ENCODE measurements around the gene IL34.
"Not testable (repeated sequence)": the region's sequence is repeated elsewhere in the genome, so short reads cannot be mapped to it uniquely, and the experiment has no call there.

The IL34 gene

GRCh38 chr16:70659546-70659945, 13.2 kb downstream of the IL34 start:
- H3K27ac Mint-ChIP-seq, result no peak overlapping the region
- H3K27me3 Mint-ChIP-seq (ENCODE audit: low read depth), result no peaks in the 10 kb centered on the region
- H3K4me1 Mint-ChIP-seq (ENCODE audit: low read depth), result peaks cover 2% of the 10 kb centered on the region
- no peaks in the 10 kb centered on the region for H3K9me3 Mint-ChIP-seq
- no peaks in the 10 kb centered on the region for H3K36me3 Mint-ChIP-seq (ENCODE audit: low read depth)
- H3K4me3 Mint-ChIP-seq, result no peak overlapping the region

GRCh38 chr16:70659953-70660671, 13.8 kb downstream of the IL34 start:
- Mint-ChIP-seq H3K4me1 (ENCODE audit: low read depth) (peaks cover 2% of the 10 kb centered on the region), H3K27ac (no peak overlapping the region), H3K27me3 (ENCODE audit: low read depth) (no peaks in the 10 kb centered on the region), H3K36me3 (ENCODE audit: low read depth) (no peaks in the 10 kb centered on the region), H3K4me3 (no peak overlapping the region), H3K9me3 (no peaks in the 10 kb centered on the region)

- H3K27me3 Mint-ChIP-seq (ENCODE audit: low read depth), result no peaks in the 10 kb centered on the region
- no peaks in the 10 kb centered on the region for H3K36me3 Mint-ChIP-seq (ENCODE audit: low read depth)
- H3K27ac Mint-ChIP-seq, result no peak overlapping the region
- H3K9me3 Mint-ChIP-seq, result no peaks in the 10 kb centered on the region
- no peak overlapping the region for H3K4me3 Mint-ChIP-seq
- H3K4me1 Mint-ChIP-seq (ENCODE audit: low read depth), result peaks cover 2% of the 10 kb centered on the region
These were observed 14.5 kb downstream of the IL34 start for GRCh38 chr16:70660672-70661350.

- no peaks in the 10 kb centered on the region for H3K36me3 Mint-ChIP-seq (ENCODE audit: low read depth)
- no peak overlapping the region for H3K4me3 Mint-ChIP-seq
- H3K27ac Mint-ChIP-seq, result no peak overlapping the region
- H3K27me3 Mint-ChIP-seq (ENCODE audit: low read depth), result no peaks in the 10 kb centered on the region
- H3K4me1 Mint-ChIP-seq (ENCODE audit: low read depth), result peaks cover 2% of the 10 kb centered on the region
- H3K9me3 Mint-ChIP-seq, result no peaks in the 10 kb centered on the region
These were observed 15.2 kb downstream of the IL34 start for GRCh38 chr16:70661534-70661917.

- Mint-ChIP-seq H3K9me3 (no peaks in the 10 kb centered on the region), H3K36me3 (ENCODE audit: low read depth) (no peaks in the 10 kb centered on the region), H3K4me1 (ENCODE audit: low read depth) (peaks cover 2% of the 10 kb centered on the region), H3K27me3 (ENCODE audit: low read depth) (no peaks in the 10 kb centered on the region), H3K4me3 (no peak overlapping the region), H3K27ac (no peak overlapping the region)
These were observed 15.7 kb downstream of the IL34 start for GRCh38 chr16:70661918-70662641.

GRCh38 chr16:70662991-70663523, 16.7 kb downstream of the IL34 start:
- Mint-ChIP-seq H3K27me3 (ENCODE audit: low read depth) (peaks cover 3% of the 10 kb centered on the region), H3K4me1 (ENCODE audit: low read depth) (peaks cover 2% of the 10 kb centered on the region), H3K27ac (no peak overlapping the region), H3K9me3 (no peaks in the 10 kb centered on the region), H3K4me3 (no peak overlapping the region), H3K36me3 (ENCODE audit: low read depth) (no peaks in the 10 kb centered on the region)

- no peaks in the 10 kb centered on the region for H3K36me3 Mint-ChIP-seq (ENCODE audit: low read depth)
- peaks cover 2% of the 10 kb centered on the region for H3K4me1 Mint-ChIP-seq (ENCODE audit: low read depth)
- H3K27ac Mint-ChIP-seq, result no peak overlapping the region
- H3K27me3 Mint-ChIP-seq (ENCODE audit: low read depth), result peaks cover 3% of the 10 kb centered on the region
- no peaks in the 10 kb centered on the region for H3K9me3 Mint-ChIP-seq
- no peak overlapping the region for H3K4me3 Mint-ChIP-seq
These were observed 17.4 kb downstream of the IL34 start for GRCh38 chr16:70663524-70664324.

- no peaks in the 10 kb centered on the region for H3K9me3 Mint-ChIP-seq
- H3K27me3 Mint-ChIP-seq (ENCODE audit: low read depth), result peaks cover 3% of the 10 kb centered on the region
- no peak overlapping the region for H3K27ac Mint-ChIP-seq
- H3K36me3 Mint-ChIP-seq (ENCODE audit: low read depth), result no peaks in the 10 kb centered on the region
- H3K4me3 Mint-ChIP-seq, result no peak overlapping the region
- H3K4me1 Mint-ChIP-seq (ENCODE audit: low read depth), result peaks cover 2% of the 10 kb centered on the region
These were observed 18.2 kb downstream of the IL34 start for GRCh38 chr16:70664325-70665112.

GRCh38 chr16:70665113-70665694, 18.8 kb downstream of the IL34 start:
- H3K4me3 Mint-ChIP-seq, result no peak overlapping the region
- no peaks in the 10 kb centered on the region for H3K9me3 Mint-ChIP-seq

GRCh38 chr16:70665806-70666735, 19.7 kb downstream of the IL34 start:
- Mint-ChIP-seq H3K4me3 (no peak overlapping the region), H3K27ac (no peak overlapping the region), H3K9me3 (no peaks in the 10 kb centered on the region), H3K4me1 (ENCODE audit: low read depth) (no peaks in the 10 kb centered on the region), H3K27me3 (ENCODE audit: low read depth) (peaks cover 3% of the 10 kb centered on the region), H3K36me3 (ENCODE audit: low read depth) (no peaks in the 10 kb centered on the region)

More at GRCh38 chr16:70665113-70665694, 18.8 kb downstream of the IL34 start:
- no peak overlapping the region for H3K27ac Mint-ChIP-seq
- no peaks in the 10 kb centered on the region for H3K36me3 Mint-ChIP-seq (ENCODE audit: low read depth)
- peaks cover 2% of the 10 kb centered on the region for H3K4me1 Mint-ChIP-seq (ENCODE audit: low read depth)
- peaks cover 3% of the 10 kb centered on the region for H3K27me3 Mint-ChIP-seq (ENCODE audit: low read depth)

- H3K9me3 Mint-ChIP-seq, result no peaks in the 10 kb centered on the region
- H3K27ac Mint-ChIP-seq, result no peak overlapping the region
- H3K4me1 Mint-ChIP-seq (ENCODE audit: low read depth), result no peaks in the 10 kb centered on the region
- peaks cover 10% of the 10 kb centered on the region for H3K27me3 Mint-ChIP-seq (ENCODE audit: low read depth)
- H3K36me3 Mint-ChIP-seq (ENCODE audit: low read depth), result no peaks in the 10 kb centered on the region
- H3K4me3 Mint-ChIP-seq, result no peak overlapping the region
These were observed 23.8 kb downstream of the IL34 start for GRCh38 chr16:70670175-70670574.

GRCh38 chr16:70670938-70671337, 24.6 kb downstream of the IL34 start:
- not testable (repeated sequence) for H3K27me3 Mint-ChIP-seq (ENCODE audit: low read depth); H3K4me3 Mint-ChIP-seq; H3K27ac Mint-ChIP-seq; H3K9me3 Mint-ChIP-seq; H3K36me3 Mint-ChIP-seq (ENCODE audit: low read depth); H3K4me1 Mint-ChIP-seq (ENCODE audit: low read depth)
